Measurements from ENCODE around the gene SNAI3. TPM values are rescaled to one million over a fixed set of nuclear protein-coding genes. Genes with fewer than 3 reads are reported as not detected.
A peak's percentile ranks its signal among the peaks of the same experiment; 100 is the strongest.

SNAI3 gene
- total and polyA plus RNA-seq, 9 of the 15 experiments (the other 6 are each of a cell fraction or from before 2014, with no cell fraction given): 0.04 to 4.1 (median 0.80) TPM; not detected in 1

GRCh38 chr16:88700636-88701482, 14.6 kb upstream of the SNAI3 start (continued):
- no peak for TF ChIP-seq CHD7 (IDR thresholded peaks at IDR 0.05; ENCODE audit: low read depth, low read length)
- TF ChIP-seq ETV6 (IDR thresholded peaks at IDR 0.05; ENCODE audit: borderline replicate concordance in 1 of 2, low read depth in 2 of 2, low read length in 1 of 2): peak; percentile 25 to 43; a peak in 2 of 4 replicates
- TF ChIP-seq ETV6 (CRISPR knock-in tag; IDR thresholded peaks at IDR 0.05; ENCODE audit: borderline replicate concordance): no peak
- TF ChIP-seq TRIM24 (IDR thresholded peaks at IDR 0.05): 0 out of 4 replicates have a peak, but pooled peaks of 1 of the 2 experiments have one; percentile 33
- no peak for TF ChIP-seq ZNF584 (CRISPR knock-in tag; IDR thresholded peaks at IDR 0.05; ENCODE audit: low read depth)
- TF ChIP-seq ZBTB49 (CRISPR knock-in tag; IDR thresholded peaks at IDR 0.05; ENCODE audit: borderline replicate concordance): no peak
- no peak for TF ChIP-seq KDM1A (IDR thresholded peaks at IDR 0.05)
- no peak for TF ChIP-seq UBTF (IDR thresholded peaks at IDR 0.05; ENCODE audit: borderline replicate concordance in 1 of 2, low read depth in 2 of 2, low read length in 2 of 2)
- TF ChIP-seq ZC3H8 (IDR thresholded peaks at IDR 0.05): no peak
- no peak for TF ChIP-seq TAL1 (IDR thresholded peaks at IDR 0.05)

Measured in K562 (cell line).